B cell (primary cell): Measurements from ENCODE around the gene KSR1. TPM values are rescaled to one million over a fixed set of nuclear protein-coding genes. Genes with fewer than 3 reads are reported as not detected.

Source experiments
- ATAC-seq: fragments of 200-7000 bp; cut with Tn5 transposase; one replicate; pipeline ENCODE4 v1.10.0; 2021; ENCODE audit warnings: low read depth, mild to moderate bottlenecking, moderate number of reproducible peaks, moderate library complexity
- CTCF ChIA-PET: fragments of 350-600 bp; sonication (Branson Sonifier 250); formaldehyde crosslinking; loops from one replicate; lab custom pipeline; 2021; ENCODE audit warnings: antibody characterized with exemption, inconsistent platforms; lab: Charles Lee
- POLR2A ChIA-PET: fragments of 350-600 bp; sonication (Branson Sonifier 250); formaldehyde crosslinking; loops from one replicate; lab custom pipeline; 2021; ENCODE audit warnings: antibody characterized with exemption; lab: Charles Lee
- DNase-seq: peaks from one replicate; pipeline ENCODE4 v3.0.0; 2013
- H2AFZ ChIP-seq: 2 replicates; pipeline ENCODE4 v1.6.1; 2012; ENCODE audit warnings: mild to moderate bottlenecking, low read depth, low read length; ENCODE audit not compliant: insufficient read depth, poor library complexity, severe bottlenecking
- H3K27ac ChIP-seq, 2 donors: 1 replicate in 1 of 2; 2 replicates in 1 of 2; pipeline ENCODE4 v1.5.1; 2012 to 2013; ENCODE audit warnings: low read length in 2 of 2, mild to moderate bottlenecking in 2 of 2, moderate library complexity in 1 of 2
- H3K27me3 ChIP-seq, 4 experiments: fragments of 200-600 bp in 1 of 4; sonication (generic) in 1 of 4; replicated peaks in 1 of 4; 1 replicate in 2 of 4; 2 replicates in 2 of 4; pipeline versions ENCODE4 v1.6.1 to v1.7.0; 2013 to 2016; ENCODE audit warnings: low read length in 3 of 4, mild to moderate bottlenecking in 2 of 4, mixed read lengths in 1 of 4, moderate library complexity in 1 of 4; ENCODE audit not compliant: insufficient read depth in 4 of 4, control insufficient read depth in 3 of 4; ENCODE audit errors: control extremely low read depth in 1 of 4
- H3K36me3 ChIP-seq, 2 experiments: replicated peaks in 1 of 2; 1 replicate in 1 of 2; 2 replicates in 1 of 2; pipeline versions ENCODE4 v1.6.1 to v1.7.1; 2013; ENCODE audit warnings: low read length in 1 of 2; ENCODE audit not compliant: insufficient read depth in 2 of 2, control insufficient read depth in 1 of 2; ENCODE audit errors: control extremely low read depth in 1 of 2, extremely low read depth in 1 of 2
- H3K4me1 ChIP-seq, 2 donors: fragments of 200-600 bp in 1 of 2; sonication (generic) in 1 of 2; 1 replicate in 1 of 2; 2 replicates in 1 of 2; pipeline versions ENCODE4 v1.5.1 to v1.6.1; 2013 to 2017; ENCODE audit warnings: low read length in 2 of 2; ENCODE audit not compliant: control insufficient read depth in 2 of 2, insufficient read depth in 2 of 2
- H3K4me2 ChIP-seq: replicated peaks from 2 replicates; pipeline ENCODE3; 2012; ENCODE audit warnings: mild to moderate bottlenecking, low read depth, low read length; ENCODE audit not compliant: poor library complexity, severe bottlenecking
- H3K4me3 ChIP-seq, 5 experiments: fragments of 200-600 bp in 1 of 5; sonication (generic) in 1 of 5; 1 replicate in 3 of 5; 2 replicates in 2 of 5; pipeline versions ENCODE4 v1.5.1 to v1.7.0; 2011 to 2016; ENCODE audit warnings: low read length in 4 of 5, mild to moderate bottlenecking in 4 of 5, low read depth in 2 of 5, control low read depth in 1 of 5, moderate library complexity in 1 of 5; ENCODE audit not compliant: insufficient read depth in 1 of 5; ENCODE audit errors: control extremely low read depth in 1 of 5, extremely low read depth in 1 of 5
- H3K79me2 ChIP-seq: fragments of 200-600 bp; sonication (generic); one replicate; pipeline ENCODE4 v1.6.0; 2016; ENCODE audit warnings: low read length; ENCODE audit not compliant: control insufficient read depth, insufficient read depth
- H3K9ac ChIP-seq: fragments of 200-600 bp; sonication (generic); 2 replicates; pipeline ENCODE4 v1.6.1; 2017; ENCODE audit warnings: mild to moderate bottlenecking, low read length, moderate library complexity
- H3K9me3 ChIP-seq, 3 donors: one replicate each; pipeline versions ENCODE4 v1.6.1 to v1.7.1; 2013; ENCODE audit warnings: low read length in 2 of 3; ENCODE audit not compliant: control insufficient read depth in 2 of 3, insufficient read depth in 1 of 3; ENCODE audit errors: control extremely low read depth in 1 of 3
- H4K20me1 ChIP-seq: 2 replicates; pipeline ENCODE4 v1.6.0; 2012; ENCODE audit warnings: mild to moderate bottlenecking, low read length; ENCODE audit not compliant: insufficient read depth, control insufficient read depth, poor library complexity, severe bottlenecking
- H3K27ac Mint-ChIP-seq: one replicate; pipeline ENCODE4 v1.8.0; 2021; ENCODE audit warnings: mixed read lengths
- H3K27me3 Mint-ChIP-seq: one replicate; pipeline ENCODE4 v1.8.0; 2021; ENCODE audit warnings: mixed read lengths
- H3K4me1 Mint-ChIP-seq: one replicate; pipeline ENCODE4 v1.8.0; 2021; ENCODE audit warnings: mixed read lengths
- H3K4me3 Mint-ChIP-seq: one replicate; pipeline ENCODE4 v1.8.0; 2021; ENCODE audit warnings: mixed read lengths
- H3K9me3 Mint-ChIP-seq: one replicate; pipeline ENCODE4 v1.8.0; 2022; ENCODE audit warnings: mixed read lengths; ENCODE audit not compliant: insufficient read depth
- EZH2 ChIP-seq: IDR thresholded peaks from 2 replicates; pipeline ENCODE4 v1.6.1; 2012; ENCODE audit warnings: borderline replicate concordance, low read depth, mild to moderate bottlenecking, moderate library complexity, low read length; ENCODE audit not compliant: insufficient read depth, poor library complexity, severe bottlenecking
- WGBS: methylation state at CpG from one replicate; pipeline ENCODE4 v1.1.5; 2013; ENCODE audit warnings: missing lambda C conversion rate; ENCODE audit not compliant: insufficient coverage; 5-methylcytosine and 5-hydroxymethylcytosine counted together
- intact Hi-C: fragments of 100-400 bp; cut with micrococcal nuclease; formaldehyde crosslinking; loops from one replicate; pipeline ENCODE4 v1.10.0; 2022
- polyA plus RNA-seq: library from polyadenylated mRNA; depleted of rRNA; stranded (reverse); fragments of >200 nt; gene quantifications from 2 replicates; pipeline ENCODE4 v1.2.3, GENCODE V29; 2012
- total RNA-seq, 2 donors: library from RNA; stranded (reverse); fragments of 120-200 nt in 1 of 2; gene quantifications; 1 replicate in 1 of 2; 2 replicates in 1 of 2; pipeline versions ENCODE4 v1.2.3 to v1.2.4, GENCODE V29; 2013 to 2022
- TF ChIP-seq, protein P1 (sequence below): fragments of 200-600 bp; IDR thresholded peaks from one replicate; pipeline ENCODE4 v1.8.0; 2022; ENCODE audit warnings: antibody characterized with exemption, mild to moderate bottlenecking

Gene KSR1
- total and polyA plus RNA-seq, 2 donors (not counting 1 experiment from before 2014, with no cell fraction given), result 27.5 to 85.6 TPM

DNA sequence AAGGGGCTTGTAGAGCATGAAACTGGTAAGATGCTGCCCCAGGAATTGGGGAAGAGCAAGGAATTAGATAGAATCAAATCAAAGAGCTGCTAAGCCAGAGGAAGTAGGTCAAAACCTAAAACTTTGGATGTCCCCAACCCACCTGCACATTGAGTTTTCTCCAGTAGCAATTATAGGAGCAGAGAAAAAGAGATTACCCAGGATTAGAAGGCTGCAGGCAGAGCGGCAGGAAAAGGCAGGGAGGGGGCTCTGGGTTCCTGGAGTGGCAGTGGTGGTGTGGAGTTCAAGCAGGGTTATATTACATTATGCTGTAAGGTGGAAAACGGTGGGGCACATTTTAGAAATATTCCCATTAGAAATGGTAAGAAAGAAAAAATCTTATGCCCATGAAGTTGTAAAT lies 68.3 kb downstream of the KSR1 start:
- H3K27ac Mint-ChIP-seq, result no peak overlapping the region
- ChIA-PET CTCF (interaction anchor here (1.8 kb wide), 1 partner anchor 75 kb away, joined by 3 read pairs; no protein-coding TSS in a partner anchor), POLR2A (no interaction called here)

GRCh38 chr17:27525316-27525715 lies 69.1 kb downstream of the KSR1 start:
- H3K27ac Mint-ChIP-seq, result no peak overlapping the region
- H3K27me3 ChIP-seq, result no peaks in the 10 kb centered on the region
- no peak overlapping the region for H3K27ac ChIP-seq
- ATAC-seq (no peak), DNase-seq (no peak)
- no peak overlapping the region for H3K4me3 ChIP-seq
- POLR2A ChIA-PET, result no interaction called here
- H3K9me3 Mint-ChIP-seq, result no peaks in the 10 kb centered on the region
- intact Hi-C loops, result no loop called here
- peaks cover 9 to 15% of the 10 kb centered on the region in 2 donors for H3K4me1 ChIP-seq
- peaks cover 15% of the 10 kb centered on the region for H4K20me1 ChIP-seq
- no peaks in the 10 kb centered on the region for H3K36me3 ChIP-seq
- H3K79me2 ChIP-seq, result peaks cover 26% of the 10 kb centered on the region
- H3K4me2 ChIP-seq, result no peak overlapping the region
- no peak overlapping the region for H2AFZ ChIP-seq
- no peak overlapping the region for H3K4me3 Mint-ChIP-seq
- no peaks in the 10 kb centered on the region for H3K27me3 Mint-ChIP-seq
- CTCF ChIA-PET, result interaction anchor here (1.0 kb wide), 1 partner anchor 70 kb away, joined by 3 read pairs; no protein-coding TSS in a partner anchor
- peaks cover 29% of the 10 kb centered on the region for H3K4me1 Mint-ChIP-seq
- no peaks in the 10 kb centered on the region for H3K9me3 ChIP-seq
- TF ChIP-seq, protein P1, sequence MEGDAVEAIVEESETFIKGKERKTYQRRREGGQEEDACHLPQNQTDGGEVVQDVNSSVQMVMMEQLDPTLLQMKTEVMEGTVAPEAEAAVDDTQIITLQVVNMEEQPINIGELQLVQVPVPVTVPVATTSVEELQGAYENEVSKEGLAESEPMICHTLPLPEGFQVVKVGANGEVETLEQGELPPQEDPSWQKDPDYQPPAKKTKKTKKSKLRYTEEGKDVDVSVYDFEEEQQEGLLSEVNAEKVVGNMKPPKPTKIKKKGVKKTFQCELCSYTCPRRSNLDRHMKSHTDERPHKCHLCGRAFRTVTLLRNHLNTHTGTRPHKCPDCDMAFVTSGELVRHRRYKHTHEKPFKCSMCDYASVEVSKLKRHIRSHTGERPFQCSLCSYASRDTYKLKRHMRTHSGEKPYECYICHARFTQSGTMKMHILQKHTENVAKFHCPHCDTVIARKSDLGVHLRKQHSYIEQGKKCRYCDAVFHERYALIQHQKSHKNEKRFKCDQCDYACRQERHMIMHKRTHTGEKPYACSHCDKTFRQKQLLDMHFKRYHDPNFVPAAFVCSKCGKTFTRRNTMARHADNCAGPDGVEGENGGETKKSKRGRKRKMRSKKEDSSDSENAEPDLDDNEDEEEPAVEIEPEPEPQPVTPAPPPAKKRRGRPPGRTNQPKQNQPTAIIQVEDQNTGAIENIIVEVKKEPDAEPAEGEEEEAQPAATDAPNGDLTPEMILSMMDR, result no peak
- no peak for TF ChIP-seq EZH2
- H3K9ac ChIP-seq, result no peak overlapping the region
- WGBS, result 91% methylated on average over 2 of the region's 2 CpGs

More for the DNA sequence above, 68.3 kb downstream of the KSR1 start:
- no peaks in the 10 kb centered on the region for H3K36me3 ChIP-seq
- intact Hi-C loops, result no loop called here
- H2AFZ ChIP-seq, result no peak overlapping the region
- H3K79me2 ChIP-seq, result peaks cover 28% of the 10 kb centered on the region
- H3K4me1 ChIP-seq, result peaks cover 9 to 13% of the 10 kb centered on the region in 2 donors
- 100% methylated on average over 1 of the region's 2 CpGs for WGBS
- no peaks in the 10 kb centered on the region for H3K27me3 Mint-ChIP-seq
- H3K4me1 Mint-ChIP-seq, result peaks cover 26% of the 10 kb centered on the region
- no peak overlapping the region for H3K27ac ChIP-seq
- no peak overlapping the region for H3K4me3 ChIP-seq
- no peak for ATAC-seq
- DNase-seq, result no peak
- no peak overlapping the region for H3K4me2 ChIP-seq
- peaks cover 15% of the 10 kb centered on the region for H4K20me1 ChIP-seq
- no peaks in the 10 kb centered on the region for H3K9me3 Mint-ChIP-seq
- no peak overlapping the region for H3K4me3 Mint-ChIP-seq
- no peaks in the 10 kb centered on the region for H3K27me3 ChIP-seq
- TF ChIP-seq EZH2, result no peak
- TF ChIP-seq, protein P1, result no peak
- H3K9me3 ChIP-seq, result no peaks in the 10 kb centered on the region
- H3K9ac ChIP-seq, result no peak overlapping the region
